ENCODE measurements around the gene ANXA5.
A peak's percentile ranks its signal among the peaks of the same experiment; 100 is the strongest.

ANXA5 gene

GRCh38 chr4:121677524-121677923, 19.3 kb downstream of the ANXA5 start:
- DNase-seq = no peak

- DNase-seq = no peak
Measured at GRCh38 chr4:121676345-121677075, 20.3 kb downstream of the ANXA5 start.

GRCh38 chr4:121675715-121676114, 21.1 kb downstream of the ANXA5 start:
- DNase-seq = no peak

GRCh38 chr4:121674696-121675095, 22.1 kb downstream of the ANXA5 start:
- DNase-seq = no peak

GRCh38 chr4:121674191-121674590, 22.6 kb downstream of the ANXA5 start:
- no peak for DNase-seq

GRCh38 chr4:121669163-121669550, 27.6 kb downstream of the ANXA5 start:
- peak; percentile 60 for DNase-seq

GRCh38 chr4:121668368-121669162, 28.2 kb downstream of the ANXA5 start:
- DNase-seq = peak; percentile 98

GRCh38 chr4:121666091-121666679, 30.6 kb downstream of the ANXA5 start:
- no peak for DNase-seq

- no peak for DNase-seq
Measured at GRCh38 chr4:121665371-121665770, 31.4 kb downstream of the ANXA5 start.

GRCh38 chr4:121662225-121662624, 34.6 kb downstream of the ANXA5 start:
- no peak for DNase-seq

GRCh38 chr4:121660175-121660933, 36.4 kb downstream of the ANXA5 start:
- peak; percentile 14 for DNase-seq

GRCh38 chr4:121658125-121658524, 38.7 kb downstream of the ANXA5 start:
- DNase-seq = no peak

GRCh38 chr4:121656269-121656641, 40.5 kb downstream of the ANXA5 start:
- DNase-seq = peak; percentile 78

GRCh38 chr4:121655320-121656268, 41.2 kb downstream of the ANXA5 start:
- peak; percentile 17 for DNase-seq

GRCh38 chr4:121654738-121655137, 42.0 kb downstream of the ANXA5 start:
- no peak for DNase-seq

- no peak for DNase-seq
Measured at GRCh38 chr4:121653986-121654385, 42.8 kb downstream of the ANXA5 start.

- no peak for DNase-seq
Measured at GRCh38 chr4:121653214-121653613, 43.6 kb downstream of the ANXA5 start.

- no peak for DNase-seq
Measured at GRCh38 chr4:121651597-121651996, 45.2 kb downstream of the ANXA5 start.

- no peak for DNase-seq
Measured at GRCh38 chr4:121650741-121651140, 46.0 kb downstream of the ANXA5 start.

- DNase-seq = peak; percentile 93
Measured at GRCh38 chr4:121648516-121648915, 48.3 kb downstream of the ANXA5 start.

- DNase-seq = no peak
Measured at GRCh38 chr4:121642876-121643585, 53.7 kb downstream of the ANXA5 start.
